ELF-1 (cell line): Measurements from ENCODE around the gene PMPCA.

Experiments used
- DNase-seq: peaks from one replicate; pipeline ENCODE4 v3.0.0-alpha.2; 2016; ENCODE audit warnings: low read depth, low spot score

PMPCA gene

GRCh38 chr9:136456258-136456657, 45.8 kb downstream of the PMPCA start:
- no peak for DNase-seq

- DNase-seq = no peak
Observed at GRCh38 chr9:136457326-136457725, 46.9 kb downstream of the PMPCA start.

GRCh38 chr9:136459425-136459824, 49.0 kb downstream of the PMPCA start:
- DNase-seq = no peak

- peak; percentile 19 for DNase-seq
Observed at GRCh38 chr9:136460772-136461325, 50.4 kb downstream of the PMPCA start.

GRCh38 chr9:136462664-136463063, 52.2 kb downstream of the PMPCA start:
- DNase-seq = no peak

DNA sequence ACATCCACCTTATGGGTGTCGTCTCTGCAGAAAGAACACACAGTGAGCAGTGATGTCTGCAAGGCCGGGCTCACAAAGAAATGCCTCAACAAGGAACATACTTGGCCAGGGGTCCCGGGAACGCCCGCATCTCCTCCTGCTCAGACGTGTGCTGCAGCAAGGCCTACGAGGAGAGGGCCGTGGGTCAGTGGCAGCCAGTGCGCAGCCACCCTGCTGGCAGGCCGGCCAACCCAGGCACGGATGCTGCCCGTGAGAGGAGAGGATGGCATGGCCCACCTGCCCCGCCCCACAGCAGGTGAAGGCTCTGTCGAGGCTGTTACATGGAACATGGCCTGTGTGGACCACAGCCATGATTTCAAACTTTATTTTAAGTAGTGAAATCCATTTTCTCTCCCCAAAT, 53.1 kb downstream of the PMPCA start:
- DNase-seq = no peak

DNA sequence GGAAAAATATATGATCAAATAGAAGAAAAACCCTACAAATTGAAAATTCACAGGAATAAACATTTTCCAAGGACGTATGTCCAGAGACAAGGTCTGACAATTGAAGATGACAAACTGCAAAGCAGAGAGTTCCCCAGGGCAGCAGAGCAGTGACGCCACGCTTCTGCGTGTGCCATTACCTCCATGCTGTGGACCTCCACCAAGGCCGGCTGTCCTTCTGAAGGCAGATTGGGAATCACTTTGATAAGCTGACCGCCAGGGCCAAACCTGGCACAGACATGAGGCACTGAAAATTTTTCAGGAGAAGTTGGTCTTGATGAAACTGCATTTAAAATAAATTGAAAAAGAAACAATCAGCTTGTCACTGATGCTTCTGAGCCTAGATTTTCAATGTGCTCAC, 53.8 kb downstream of the PMPCA start:
- no peak for DNase-seq

DNA sequence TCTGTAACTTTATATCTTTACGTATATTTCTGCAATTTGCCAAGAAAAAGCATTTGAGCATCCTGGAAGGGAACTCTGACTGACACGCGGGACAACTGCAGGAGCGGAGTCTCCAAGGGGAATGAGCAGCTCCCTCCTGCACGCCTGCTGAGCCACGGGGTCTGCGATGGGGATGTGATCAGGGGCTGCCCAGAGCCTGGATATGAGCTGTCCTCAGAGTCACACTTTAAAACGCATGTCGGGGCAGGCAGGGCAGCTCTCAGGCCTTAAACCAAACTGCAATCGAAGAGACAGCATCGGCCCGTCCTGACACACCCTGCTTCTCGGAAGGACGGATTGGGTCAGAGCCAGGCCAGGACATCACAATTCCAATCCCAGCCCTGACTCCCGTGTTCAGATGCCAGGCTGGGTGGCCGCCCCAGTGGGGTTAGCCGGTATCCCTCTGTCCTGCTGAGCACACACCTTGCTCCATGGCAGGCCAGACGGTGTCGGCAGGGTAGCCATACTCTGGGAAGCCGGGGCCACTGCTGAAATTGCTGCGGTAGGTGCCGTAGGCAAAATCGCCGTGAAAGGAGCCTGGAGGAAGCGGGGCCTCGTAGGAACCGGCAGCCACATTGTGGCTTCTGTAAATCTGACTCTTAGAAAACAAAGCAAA, 55.2 kb downstream of the PMPCA start:
- DNase-seq = no peak

- no peak for DNase-seq
Observed at GRCh38 chr9:136466155-136466541, 55.7 kb downstream of the PMPCA start.

DNA sequence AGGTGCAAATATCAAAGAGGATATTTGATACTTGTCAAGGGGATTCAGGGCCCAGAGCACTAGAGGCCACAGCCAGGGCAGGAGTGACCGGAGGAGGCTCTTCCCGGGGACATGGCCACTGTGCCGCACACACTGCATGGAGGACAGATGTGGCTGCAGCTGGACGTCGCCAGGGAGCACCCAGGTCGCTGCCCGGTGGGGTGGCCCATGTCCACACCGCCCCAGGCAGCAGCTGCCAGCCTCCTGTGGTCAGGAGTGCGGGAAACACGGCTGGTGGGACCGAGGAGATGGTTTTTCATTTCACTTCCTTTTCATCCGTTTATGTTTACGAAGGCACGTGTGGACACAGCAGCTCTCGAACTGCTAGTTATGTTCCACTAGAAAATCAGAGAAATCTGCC, 57.3 kb downstream of the PMPCA start:
- no peak for DNase-seq

DNA sequence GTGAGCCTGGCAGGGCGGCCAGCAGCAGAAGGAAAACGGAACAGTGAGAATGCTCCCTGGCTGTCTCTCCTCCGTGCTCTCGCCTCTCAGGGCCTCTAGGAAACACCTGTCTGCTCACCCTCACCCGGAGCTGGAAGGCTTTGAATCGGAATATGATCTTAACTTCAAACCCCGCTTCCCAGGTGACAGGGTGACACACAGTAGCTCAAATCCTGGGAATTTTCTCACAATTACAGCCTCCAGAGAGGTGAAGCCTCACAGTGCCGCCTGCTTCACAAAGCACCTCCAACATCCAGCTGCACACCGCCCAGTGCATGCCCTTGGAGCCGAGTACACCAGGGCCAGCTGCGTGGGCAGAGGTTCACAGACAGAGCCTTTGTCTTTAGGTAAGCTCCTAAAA, 59.9 kb downstream of the PMPCA start:
- no peak for DNase-seq

DNA sequence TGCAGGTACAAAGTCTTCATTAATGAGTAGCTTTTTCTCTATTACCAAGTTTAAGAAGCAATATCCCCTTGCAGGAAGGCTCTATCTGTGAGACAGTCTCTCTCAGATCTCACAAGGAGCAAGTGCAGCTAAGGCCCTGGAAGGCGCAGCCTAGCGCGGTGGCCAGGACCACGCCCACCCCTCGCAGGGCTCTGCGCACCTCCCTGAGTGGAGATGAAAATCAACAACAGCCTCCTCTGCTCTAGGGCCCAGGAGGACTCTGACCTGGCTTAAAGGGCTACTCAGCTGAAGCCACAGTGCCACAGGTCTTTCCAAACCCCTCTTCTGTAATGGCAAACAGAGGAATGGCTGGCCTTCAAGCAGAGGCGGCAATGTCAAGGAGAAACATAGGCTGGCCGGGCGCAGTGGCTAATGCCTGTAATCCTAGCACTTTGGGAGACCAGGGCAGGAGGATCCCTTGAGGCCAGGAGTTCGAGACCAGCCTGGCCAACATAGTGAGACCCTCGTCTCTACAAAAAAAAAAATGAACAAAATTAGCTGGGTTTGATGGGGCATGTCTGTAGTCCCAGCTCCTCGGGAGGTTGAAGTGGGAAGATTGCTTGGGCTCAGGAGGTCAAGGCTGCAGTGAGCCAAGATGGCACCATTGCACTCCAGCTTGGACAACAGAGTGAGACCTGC, 60.5 kb downstream of the PMPCA start:
- DNase-seq = no peak

DNA sequence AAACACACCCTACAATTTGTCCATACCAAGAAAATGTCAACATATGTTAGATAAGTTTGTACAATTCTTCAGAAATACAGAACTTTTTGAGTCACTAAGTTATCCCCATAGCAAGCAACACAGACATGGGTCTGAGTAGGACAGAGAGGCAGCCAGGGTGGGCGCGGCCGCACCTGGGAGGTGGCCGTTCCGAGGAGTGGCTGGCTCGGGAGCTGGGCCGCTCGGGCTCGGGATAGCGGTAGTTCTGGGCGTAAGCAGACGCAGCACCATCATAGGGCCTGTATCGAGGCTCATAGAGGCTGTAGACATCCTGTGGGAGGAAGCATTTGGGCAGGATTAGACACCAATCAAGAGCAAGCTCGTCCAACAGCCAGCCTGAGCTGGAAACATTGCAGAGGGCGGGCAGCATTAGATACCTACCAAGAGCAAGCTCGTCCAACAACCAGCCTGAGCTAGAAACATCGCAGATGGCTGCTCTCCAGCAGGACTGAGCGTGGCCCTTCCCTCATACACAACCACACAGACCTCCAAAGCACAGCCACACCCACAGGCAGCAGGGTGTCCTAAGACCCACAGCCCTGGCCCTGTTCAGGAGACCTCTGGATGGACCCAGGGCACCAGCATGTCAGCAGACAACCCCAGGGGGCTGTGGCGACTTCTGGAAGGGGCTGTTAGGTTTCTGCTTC, 61.5 kb downstream of the PMPCA start:
- DNase-seq = no peak

GRCh38 chr9:136472640-136473353, 62.3 kb downstream of the PMPCA start:
- no peak for DNase-seq

DNA sequence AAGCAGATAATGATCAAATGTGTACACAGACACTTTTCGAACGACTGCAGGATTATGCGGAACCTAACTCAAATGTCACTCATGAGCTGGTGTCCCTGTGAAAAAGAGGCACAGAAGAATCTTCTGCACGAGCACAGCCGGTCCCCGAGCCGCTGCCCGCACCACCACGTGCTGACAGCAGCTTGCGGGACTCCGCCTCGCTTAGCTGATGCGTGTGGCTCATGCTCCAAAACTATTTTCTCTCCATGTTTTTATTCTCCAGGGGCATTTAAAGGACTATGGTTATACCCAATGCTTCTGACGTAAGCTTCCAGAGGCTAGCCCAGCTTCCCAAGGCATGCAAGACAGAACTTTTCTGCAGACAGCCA, 62.9 kb downstream of the PMPCA start:
- no peak for DNase-seq
